ENCODE data around the gene CHCT1. TPM values are rescaled to one million over a fixed set of nuclear protein-coding genes. Genes with fewer than 3 reads are reported as not detected.

The CHCT1 gene
- polyA plus RNA-seq, 3 donors: 0.89 TPM; not detected in 2

- Histone ChIP-seq H4K20me1 (ENCODE audit: insufficient read depth, low read length) (peaks cover 23% of the 10 kb centered on the region), H3K79me2 (ENCODE audit: insufficient read depth, low read length) (peaks cover 60% of the 10 kb centered on the region), H3K9me3 (replicated peaks in 1 of 2; ENCODE audit: control insufficient read depth in 1 of 2, insufficient read depth in 1 of 2, low read length in 2 of 2) (no peaks in the 10 kb centered on the region), H3K27me3 (ENCODE audit: control insufficient read depth in 2 of 2, insufficient read depth in 2 of 2, low read length in 2 of 2) (no peaks in the 10 kb centered on the region), H3K27ac (ENCODE audit: low read depth in 1 of 2, low read length in 2 of 2) (peak overlapping the region; percentile 89 to 92), H3K4me3 (replicated peaks in 1 of 3; ENCODE audit: low read depth in 2 of 3, low read length in 3 of 3) (peak overlapping the region; percentile 42 to 91 (median 83)), H2AFZ (ENCODE audit: insufficient read depth, low read depth, low read length, poor library complexity, severe bottlenecking) (peak overlapping the region; percentile 76), H3K9ac (ENCODE audit: insufficient read depth, low read length, poor library complexity, severe bottlenecking) (peak overlapping the region; percentile 92), H3K36me3 (replicated peaks in 1 of 2; ENCODE audit: control insufficient read depth in 1 of 2, insufficient read depth in 2 of 2, low read length in 2 of 2) (no peaks in the 10 kb centered on the region), H3K4me2 (replicated peaks; ENCODE audit: extremely low read depth, low read length, poor library complexity, severe bottlenecking) (peak overlapping the region; percentile 88), H3K4me1 (ENCODE audit: control insufficient read depth in 1 of 2, insufficient read depth in 2 of 2, low read length in 2 of 2) (peaks cover 64 to 77% of the 10 kb centered on the region in 2 donors)
- peak overlapping the region; percentile 98 to 100 (median 99) for H3K27ac Mint-ChIP-seq
- no peak for TF ChIP-seq CTCF (IDR thresholded peaks at IDR 0.05)
- WGBS (ENCODE audit: insufficient coverage): 0% methylated on average over 27 of the region's 36 CpGs
- peaks cover 0 to 2% (median 0%) of the 10 kb centered on the region in 7 donors for H3K9me3 Mint-ChIP-seq
- H3K4me3 Mint-ChIP-seq: peak overlapping the region; percentile 97 to 99
- H3K27me3 Mint-ChIP-seq (ENCODE audit: low read depth in 3 of 3): no peaks in the 10 kb centered on the region
- intact Hi-C loops (cut with micrococcal nuclease): no loop called here
- H3K4me1 Mint-ChIP-seq: peaks cover 74% of the 10 kb centered on the region
- no peak for DNase-seq
- H3K36me3 Mint-ChIP-seq: no peaks in the 10 kb centered on the region
These were observed 30.7 kb upstream of the CHCT1 start for GRCh38 chr17:60391471-60392041.

- peaks cover 0 to 2% (median 0%) of the 10 kb centered on the region in 7 donors for H3K9me3 Mint-ChIP-seq
- no peaks in the 10 kb centered on the region for H3K27me3 Mint-ChIP-seq (ENCODE audit: low read depth in 3 of 3)
- DNase-seq: peak; percentile 93 to 99 (median 96)
- intact Hi-C loops (cut with micrococcal nuclease): no loop called here
- Histone ChIP-seq H3K4me2 (replicated peaks; ENCODE audit: extremely low read depth, low read length, poor library complexity, severe bottlenecking) (peak within 1 kb of the TSS; percentile 88), H3K9ac (ENCODE audit: insufficient read depth, low read length, poor library complexity, severe bottlenecking) (peak within 1 kb of the TSS; percentile 92), H3K36me3 (replicated peaks in 1 of 2; ENCODE audit: control insufficient read depth in 1 of 2, insufficient read depth in 2 of 2, low read length in 2 of 2) (no peaks in the 10 kb centered on the region), H4K20me1 (ENCODE audit: insufficient read depth, low read length) (peaks cover 17% of the 10 kb centered on the region), H3K4me3 (replicated peaks in 1 of 3; ENCODE audit: low read depth in 2 of 3, low read length in 3 of 3) (peak within 1 kb of the TSS; percentile 42 to 91 (median 83)), H3K27ac (ENCODE audit: low read depth in 1 of 2, low read length in 2 of 2) (peak within 1 kb of the TSS; percentile 89 to 92), H2AFZ (ENCODE audit: insufficient read depth, low read depth, low read length, poor library complexity, severe bottlenecking) (peak within 1 kb of the TSS; percentile 76), H3K79me2 (ENCODE audit: insufficient read depth, low read length) (peaks cover 60% of the 10 kb centered on the region), H3K9me3 (replicated peaks in 1 of 2; ENCODE audit: control insufficient read depth in 1 of 2, insufficient read depth in 1 of 2, low read length in 2 of 2) (no peaks in the 10 kb centered on the region), H3K27me3 (ENCODE audit: control insufficient read depth in 2 of 2, insufficient read depth in 2 of 2, low read length in 2 of 2) (no peaks in the 10 kb centered on the region), H3K4me1 (ENCODE audit: control insufficient read depth in 1 of 2, insufficient read depth in 2 of 2, low read length in 2 of 2) (peaks cover 69 to 77% of the 10 kb centered on the region in 2 donors)
- peak; percentile 25 for TF ChIP-seq CTCF (IDR thresholded peaks at IDR 0.05)
- no peaks in the 10 kb centered on the region for H3K36me3 Mint-ChIP-seq
- peak within 1 kb of the TSS; percentile 97 to 99 for H3K4me3 Mint-ChIP-seq
- WGBS (ENCODE audit: insufficient coverage): under 1% methylated on average over 53 of the region's 68 CpGs
- peaks cover 76% of the 10 kb centered on the region for H3K4me1 Mint-ChIP-seq
- H3K27ac Mint-ChIP-seq: peak within 1 kb of the TSS; percentile 98 to 100 (median 99)
These were observed 30.0 kb upstream of the CHCT1 start, which contains the start of gene USP32 for GRCh38 chr17:60392042-60392844. Gene USP32 (minus strand): TSS chr17:60392133. CDS start chr17:60391939, 194 bp downstream.

All from CD14-positive monocyte (primary cell).